SK-N-SH treated with all-trans-retinoic acid at 6 μM for 48 hours (cell line): ENCODE measurements around the gene FASTKD3.
A peak's percentile ranks its signal among the peaks of the same experiment; 100 is the strongest.

Experiments
- ATAC-seq: fragments of 200-7000 bp; cut with Tn5 transposase; 3 replicates; pipeline ENCODE4 v1.9.1; 2020; ENCODE audit warnings: mild to moderate bottlenecking, moderate library complexity
- ARNTL ChIP-seq: fragments of 450-650 bp; formaldehyde crosslinking; IDR thresholded peaks from 2 replicates; pipeline ENCODE4 v1.5.0; 2020; ENCODE audit warnings: low read depth, mild to moderate bottlenecking, moderate library complexity, borderline replicate concordance
- BACH2 ChIP-seq: fragments of 250-450 bp; sonication (Bioruptor Pico); IDR thresholded peaks from 2 replicates; pipeline ENCODE4 v1.9.0; 2021; ENCODE audit warnings: mild to moderate bottlenecking, borderline replicate concordance
- ESRRG ChIP-seq: fragments of 250-450 bp; sonication (Bioruptor Pico); IDR thresholded peaks from 2 replicates; pipeline ENCODE4 v1.6.1; 2021; ENCODE audit warnings: mild to moderate bottlenecking
- GLIS3 ChIP-seq: fragments of 250-450 bp; sonication (Bioruptor Pico); IDR thresholded peaks from 2 replicates; pipeline ENCODE4 v1.5.0; 2020; ENCODE audit warnings: mild to moderate bottlenecking, moderate library complexity
- ISL1 ChIP-seq: fragments of 250-450 bp; sonication (Bioruptor Pico); IDR thresholded peaks from 2 replicates; pipeline ENCODE4 v2.1.2; 2022; ENCODE audit warnings: mild to moderate bottlenecking, moderate library complexity
- OSR1 ChIP-seq: fragments of 250-450 bp; sonication (Bioruptor Pico); IDR thresholded peaks from 2 replicates; pipeline ENCODE4 v1.8.0; 2022; ENCODE audit warnings: moderate library complexity, mild to moderate bottlenecking, inconsistent platforms
- PPARA ChIP-seq: fragments of 250-450 bp; sonication (Bioruptor Pico); IDR thresholded peaks from 2 replicates; pipeline ENCODE4 v1.5.0; 2020; ENCODE audit warnings: mild to moderate bottlenecking, borderline replicate concordance
- RARB ChIP-seq: fragments of 250-450 bp; sonication (Bioruptor Pico); IDR thresholded peaks from 2 replicates; pipeline ENCODE4 v1.8.0; 2021; ENCODE audit warnings: mild to moderate bottlenecking, moderate library complexity
- SNAI2 ChIP-seq: fragments of 250-450 bp; sonication (Bioruptor Pico); IDR thresholded peaks from 2 replicates; pipeline ENCODE4 v1.5.0; 2020; ENCODE audit warnings: mild to moderate bottlenecking, moderate library complexity
- TCF4 ChIP-seq: fragments of 250-450 bp; sonication (Bioruptor Pico); IDR thresholded peaks from 2 replicates; pipeline ENCODE4 v1.8.0; 2021; ENCODE audit warnings: mild to moderate bottlenecking, moderate library complexity, borderline replicate concordance
- TOX ChIP-seq: fragments of 250-450 bp; sonication (Bioruptor Pico); IDR thresholded peaks from 2 replicates; pipeline ENCODE4 v1.8.0; 2021; ENCODE audit warnings: mild to moderate bottlenecking, moderate library complexity, borderline replicate concordance
- ZC3H10 ChIP-seq: fragments of 250-450 bp; sonication (Bioruptor Pico); IDR thresholded peaks from 2 replicates; pipeline ENCODE4 v1.5.1; 2021; ENCODE audit warnings: mild to moderate bottlenecking, moderate library complexity
- ZFP3 ChIP-seq: fragments of 250-450 bp; sonication (Bioruptor Pico); IDR thresholded peaks from 2 replicates; pipeline ENCODE4 v1.5.0; 2020; ENCODE audit warnings: mild to moderate bottlenecking, moderate library complexity
- ZFP30 ChIP-seq: fragments of 450-650 bp; formaldehyde crosslinking; IDR thresholded peaks from 2 replicates; pipeline ENCODE4 v1.5.0; 2022; ENCODE audit warnings: mild to moderate bottlenecking, moderate library complexity
- ZNF565 ChIP-seq: fragments of 450-650 bp; formaldehyde crosslinking; conservative IDR thresholded peaks from 2 replicates; pipeline ENCODE4 v1.5.0; 2020; ENCODE audit warnings: low read depth, mild to moderate bottlenecking, moderate library complexity
- ZNF70 ChIP-seq: fragments of 450-650 bp; formaldehyde crosslinking; IDR thresholded peaks from 2 replicates; pipeline ENCODE4 v1.5.0; 2020; ENCODE audit warnings: mild to moderate bottlenecking, moderate library complexity
- ZNF8 ChIP-seq: fragments of 450-650 bp; formaldehyde crosslinking; IDR thresholded peaks from 2 replicates; pipeline ENCODE4 v1.5.0; 2020; ENCODE audit warnings: mild to moderate bottlenecking, moderate library complexity
- TF ChIP-seq, protein P1 (sequence below): fragments of 250-450 bp; sonication (Bioruptor Pico); IDR thresholded peaks from 2 replicates; pipeline ENCODE4 v1.8.0; 2021; ENCODE audit warnings: low read depth, mild to moderate bottlenecking, moderate library complexity, borderline replicate concordance
- TF ChIP-seq, protein P2 (sequence below): fragments of 250-450 bp; sonication (Bioruptor Pico); IDR thresholded peaks from 2 replicates; pipeline ENCODE4 v1.8.0; 2020; ENCODE audit warnings: mild to moderate bottlenecking, moderate library complexity, borderline replicate concordance
- TF ChIP-seq, protein P3 (sequence below): fragments of 250-450 bp; sonication (Bioruptor Pico); IDR thresholded peaks from 2 replicates; pipeline ENCODE4 v1.5.0; 2020; ENCODE audit warnings: mild to moderate bottlenecking, moderate library complexity
- TF ChIP-seq, protein P4 (sequence below): fragments of 250-450 bp; sonication (Bioruptor Pico); IDR thresholded peaks from 2 replicates; pipeline ENCODE4 v1.5.1; 2020; ENCODE audit warnings: low read depth, mild to moderate bottlenecking, moderate library complexity

FASTKD3 gene

DNA sequence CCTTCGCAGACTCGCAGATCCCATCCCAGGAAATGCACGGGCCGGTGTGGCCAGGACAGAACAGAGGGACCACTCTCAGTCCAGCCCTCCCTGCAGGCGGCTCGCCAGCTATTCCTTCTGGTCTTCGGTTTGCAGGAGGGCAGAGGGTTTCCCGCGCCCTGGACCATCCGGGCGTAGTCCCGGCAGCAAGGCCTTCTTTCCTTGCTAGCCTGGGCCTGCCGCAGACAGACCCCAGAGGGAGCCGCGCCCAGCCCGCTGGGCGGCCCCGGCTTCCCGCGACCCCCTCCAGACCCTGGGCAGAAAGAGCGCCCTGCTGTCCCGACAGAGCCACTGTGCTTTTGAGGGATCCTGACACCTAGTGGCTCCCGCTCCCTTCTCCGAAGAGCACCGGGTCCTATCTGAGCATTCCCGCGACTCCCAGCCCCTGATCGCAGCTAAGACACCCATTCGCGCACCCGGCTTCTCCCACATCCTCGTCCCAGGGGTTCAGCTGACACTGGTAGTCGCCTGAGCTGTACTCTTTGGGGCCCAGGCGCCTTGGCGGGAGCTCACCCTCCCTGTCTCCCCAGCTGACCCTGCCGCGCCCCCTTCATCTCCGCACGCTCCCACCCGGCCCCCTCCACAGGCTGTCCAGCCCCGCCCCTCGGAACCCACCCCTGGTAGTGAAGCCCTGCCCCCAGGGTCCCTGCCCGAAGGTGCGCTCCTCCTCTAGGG, 19.0 kb downstream of the FASTKD3 start:
- peak; percentile 64 for ATAC-seq

DNA sequence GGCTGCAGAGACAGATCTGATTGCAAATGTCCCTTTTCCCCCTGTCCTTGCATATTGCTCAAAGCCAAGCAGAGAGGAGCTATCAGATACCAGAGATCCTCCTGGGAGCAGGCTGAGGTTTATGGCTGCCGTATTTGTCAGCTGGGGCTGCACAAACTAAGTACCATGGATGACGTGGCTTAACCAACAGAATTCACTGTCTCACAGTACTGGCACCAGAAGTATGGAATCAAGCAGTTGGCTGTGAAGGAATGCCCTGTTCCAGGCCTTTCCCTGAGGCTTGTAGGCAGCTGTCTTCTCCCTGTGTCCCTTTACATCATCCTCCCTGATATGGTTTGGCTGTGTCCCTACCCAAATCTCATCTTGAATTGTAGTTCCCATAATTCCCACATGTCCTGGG, 20.5 kb downstream of the FASTKD3 start:
- no peak for ATAC-seq
- TF ChIP-seq ESRRG (CRISPR knock-in tag) (no peak), GLIS3 (no peak), ZFP30 (CRISPR knock-in tag) (no peak), BACH2 (no peak), ZNF565 (CRISPR knock-in tag) (no peak), ZFP3 (CRISPR knock-in tag) (no peak), TCF4 (CRISPR knock-in tag) (no peak), RARB (CRISPR knock-in tag) (no peak), SNAI2 (CRISPR knock-in tag) (no peak), ZC3H10 (CRISPR knock-in tag) (no peak)
- TF ChIP-seq, protein P1, sequence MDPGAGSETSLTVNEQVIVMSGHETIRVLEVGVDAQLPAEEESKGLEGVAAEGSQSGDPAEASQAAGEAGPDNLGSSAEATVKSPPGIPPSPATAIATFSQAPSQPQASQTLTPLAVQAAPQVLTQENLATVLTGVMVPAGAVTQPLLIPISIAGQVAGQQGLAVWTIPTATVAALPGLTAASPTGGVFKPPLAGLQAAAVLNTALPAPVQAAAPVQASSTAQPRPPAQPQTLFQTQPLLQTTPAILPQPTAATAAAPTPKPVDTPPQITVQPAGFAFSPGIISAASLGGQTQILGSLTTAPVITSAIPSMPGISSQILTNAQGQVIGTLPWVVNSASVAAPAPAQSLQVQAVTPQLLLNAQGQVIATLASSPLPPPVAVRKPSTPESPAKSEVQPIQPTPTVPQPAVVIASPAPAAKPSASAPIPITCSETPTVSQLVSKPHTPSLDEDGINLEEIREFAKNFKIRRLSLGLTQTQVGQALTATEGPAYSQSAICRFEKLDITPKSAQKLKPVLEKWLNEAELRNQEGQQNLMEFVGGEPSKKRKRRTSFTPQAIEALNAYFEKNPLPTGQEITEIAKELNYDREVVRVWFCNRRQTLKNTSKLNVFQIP (CRISPR knock-in tag), result no peak
- TF ChIP-seq, protein P2, sequence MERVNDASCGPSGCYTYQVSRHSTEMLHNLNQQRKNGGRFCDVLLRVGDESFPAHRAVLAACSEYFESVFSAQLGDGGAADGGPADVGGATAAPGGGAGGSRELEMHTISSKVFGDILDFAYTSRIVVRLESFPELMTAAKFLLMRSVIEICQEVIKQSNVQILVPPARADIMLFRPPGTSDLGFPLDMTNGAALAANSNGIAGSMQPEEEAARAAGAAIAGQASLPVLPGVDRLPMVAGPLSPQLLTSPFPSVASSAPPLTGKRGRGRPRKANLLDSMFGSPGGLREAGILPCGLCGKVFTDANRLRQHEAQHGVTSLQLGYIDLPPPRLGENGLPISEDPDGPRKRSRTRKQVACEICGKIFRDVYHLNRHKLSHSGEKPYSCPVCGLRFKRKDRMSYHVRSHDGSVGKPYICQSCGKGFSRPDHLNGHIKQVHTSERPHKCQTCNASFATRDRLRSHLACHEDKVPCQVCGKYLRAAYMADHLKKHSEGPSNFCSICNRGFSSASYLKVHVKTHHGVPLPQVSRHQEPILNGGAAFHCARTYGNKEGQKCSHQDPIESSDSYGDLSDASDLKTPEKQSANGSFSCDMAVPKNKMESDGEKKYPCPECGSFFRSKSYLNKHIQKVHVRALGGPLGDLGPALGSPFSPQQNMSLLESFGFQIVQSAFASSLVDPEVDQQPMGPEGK (CRISPR knock-in tag), result no peak

More for the DNA sequence above, 19.0 kb downstream of the FASTKD3 start:
- TF ChIP-seq, protein P1 (CRISPR knock-in tag), result no peak
- no peak for TF ChIP-seq ISL1
- TF ChIP-seq, protein P3, sequence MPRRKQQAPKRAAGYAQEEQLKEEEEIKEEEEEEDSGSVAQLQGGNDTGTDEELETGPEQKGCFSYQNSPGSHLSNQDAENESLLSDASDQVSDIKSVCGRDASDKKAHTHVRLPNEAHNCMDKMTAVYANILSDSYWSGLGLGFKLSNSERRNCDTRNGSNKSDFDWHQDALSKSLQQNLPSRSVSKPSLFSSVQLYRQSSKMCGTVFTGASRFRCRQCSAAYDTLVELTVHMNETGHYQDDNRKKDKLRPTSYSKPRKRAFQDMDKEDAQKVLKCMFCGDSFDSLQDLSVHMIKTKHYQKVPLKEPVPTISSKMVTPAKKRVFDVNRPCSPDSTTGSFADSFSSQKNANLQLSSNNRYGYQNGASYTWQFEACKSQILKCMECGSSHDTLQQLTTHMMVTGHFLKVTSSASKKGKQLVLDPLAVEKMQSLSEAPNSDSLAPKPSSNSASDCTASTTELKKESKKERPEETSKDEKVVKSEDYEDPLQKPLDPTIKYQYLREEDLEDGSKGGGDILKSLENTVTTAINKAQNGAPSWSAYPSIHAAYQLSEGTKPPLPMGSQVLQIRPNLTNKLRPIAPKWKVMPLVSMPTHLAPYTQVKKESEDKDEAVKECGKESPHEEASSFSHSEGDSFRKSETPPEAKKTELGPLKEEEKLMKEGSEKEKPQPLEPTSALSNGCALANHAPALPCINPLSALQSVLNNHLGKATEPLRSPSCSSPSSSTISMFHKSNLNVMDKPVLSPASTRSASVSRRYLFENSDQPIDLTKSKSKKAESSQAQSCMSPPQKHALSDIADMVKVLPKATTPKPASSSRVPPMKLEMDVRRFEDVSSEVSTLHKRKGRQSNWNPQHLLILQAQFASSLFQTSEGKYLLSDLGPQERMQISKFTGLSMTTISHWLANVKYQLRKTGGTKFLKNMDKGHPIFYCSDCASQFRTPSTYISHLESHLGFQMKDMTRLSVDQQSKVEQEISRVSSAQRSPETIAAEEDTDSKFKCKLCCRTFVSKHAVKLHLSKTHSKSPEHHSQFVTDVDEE (CRISPR knock-in tag), result no peak

DNA sequence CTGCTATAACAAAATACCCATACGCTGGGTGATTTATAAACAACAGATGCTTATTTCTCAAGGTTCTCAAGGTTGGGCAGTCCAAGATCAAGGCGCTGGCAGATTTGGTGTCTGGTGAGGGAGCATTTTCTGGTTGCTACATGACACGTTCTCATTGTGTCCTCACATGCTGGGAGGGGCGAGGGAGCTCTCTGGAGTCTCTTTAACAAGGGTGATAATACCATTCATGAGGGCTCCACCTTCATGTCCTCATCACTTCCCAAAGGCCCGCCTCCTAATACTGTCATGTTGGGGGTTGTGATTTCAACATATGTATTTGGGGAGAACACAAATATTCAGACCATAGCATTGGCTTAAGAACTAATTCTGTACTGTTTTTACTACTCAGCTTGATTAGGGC, 22.5 kb downstream of the FASTKD3 start:
- no peak for ATAC-seq
- no peak for TF ChIP-seq ESRRG (CRISPR knock-in tag)
- TF ChIP-seq TCF4 (CRISPR knock-in tag), result no peak
- TF ChIP-seq ISL1, result no peak
- TF ChIP-seq ZNF565 (CRISPR knock-in tag), result no peak
- TF ChIP-seq, protein P2 (CRISPR knock-in tag), result no peak
- no peak for TF ChIP-seq RARB (CRISPR knock-in tag)
- no peak for TF ChIP-seq OSR1 (CRISPR knock-in tag)
- TF ChIP-seq BACH2, result no peak
- no peak for TF ChIP-seq ZNF70 (CRISPR knock-in tag)
- TF ChIP-seq ZC3H10 (CRISPR knock-in tag), result no peak

DNA sequence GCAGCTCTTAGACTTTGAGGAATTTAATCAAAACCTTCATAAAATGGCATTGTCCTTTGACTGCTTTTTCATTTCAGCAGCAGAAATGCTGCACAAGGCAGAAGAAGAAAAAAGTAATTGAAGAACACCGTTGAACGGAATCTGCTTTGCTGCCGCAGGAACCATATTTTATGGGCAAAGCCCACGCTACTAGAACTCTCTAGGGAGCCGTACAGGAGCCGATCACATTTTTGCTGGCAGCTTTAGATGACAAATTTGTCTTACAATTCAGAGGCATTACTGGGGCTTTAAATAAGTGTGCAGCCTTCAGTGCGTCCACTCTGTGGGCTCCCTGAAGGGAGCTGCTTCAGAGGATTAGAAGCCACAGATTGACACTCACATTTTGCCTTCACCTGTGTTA, 23.3 kb downstream of the FASTKD3 start:
- ATAC-seq, result no peak
- TF ChIP-seq ISL1, result no peak
- TF ChIP-seq GLIS3, result no peak
- TF ChIP-seq, protein P4, sequence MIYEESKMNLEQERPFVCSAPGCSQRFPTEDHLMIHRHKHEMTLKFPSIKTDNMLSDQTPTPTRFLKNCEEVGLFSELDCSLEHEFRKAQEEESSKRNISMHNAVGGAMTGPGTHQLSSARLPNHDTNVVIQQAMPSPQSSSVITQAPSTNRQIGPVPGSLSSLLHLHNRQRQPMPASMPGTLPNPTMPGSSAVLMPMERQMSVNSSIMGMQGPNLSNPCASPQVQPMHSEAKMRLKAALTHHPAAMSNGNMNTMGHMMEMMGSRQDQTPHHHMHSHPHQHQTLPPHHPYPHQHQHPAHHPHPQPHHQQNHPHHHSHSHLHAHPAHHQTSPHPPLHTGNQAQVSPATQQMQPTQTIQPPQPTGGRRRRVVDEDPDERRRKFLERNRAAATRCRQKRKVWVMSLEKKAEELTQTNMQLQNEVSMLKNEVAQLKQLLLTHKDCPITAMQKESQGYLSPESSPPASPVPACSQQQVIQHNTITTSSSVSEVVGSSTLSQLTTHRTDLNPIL (CRISPR knock-in tag), result no peak
- no peak for TF ChIP-seq TOX (CRISPR knock-in tag)
- TF ChIP-seq SNAI2 (CRISPR knock-in tag), result no peak
- TF ChIP-seq, protein P2 (CRISPR knock-in tag), result no peak
- no peak for TF ChIP-seq ZNF8 (CRISPR knock-in tag)
- no peak for TF ChIP-seq ZNF565 (CRISPR knock-in tag)
- TF ChIP-seq OSR1 (CRISPR knock-in tag), result no peak
- TF ChIP-seq ARNTL (CRISPR knock-in tag), result no peak
- TF ChIP-seq ZFP30 (CRISPR knock-in tag), result no peak
- TF ChIP-seq PPARA (CRISPR knock-in tag), result no peak
- no peak for TF ChIP-seq ZNF70 (CRISPR knock-in tag)
